HT-29 (cell line): Measurements from ENCODE around the gene PRPH2. TPM values are rescaled to one million over a fixed set of nuclear protein-coding genes. Genes with fewer than 3 reads are reported as not detected.

ENCODE experiments used
- small RNA-seq: library from RNA; depleted of rRNA; stranded (forward); fragments of <200 nt; gene quantifications from one replicate; pipeline ENCODE3, GENCODE V24; 2014
- total RNA-seq: library from RNA; depleted of rRNA; stranded (reverse); fragments of >200 nt; shearing (Covaris generic); gene quantifications from 2 replicates; pipeline ENCODE4 v1.2.3, GENCODE V29; 2014; rRNA removed

Gene PRPH2
- total RNA-seq, 1 experiment from 2014 or later = not detected

Small RNA genes within 50 kb of the gene (small RNA-seq; reads per million reads assigned to genes)
- not detected for gene RNU6-890P

Other genes starting within 250 kb of the PRPH2 start
- 6.8 and 7.5 TPM in 2 replicates for gene UBR2, start 158.6 kb downstream of the PRPH2 start, total RNA-seq
- gene TBCC, start 23.5 kb upstream of the PRPH2 start, total RNA-seq = 34.5 and 38.7 TPM in 2 replicates
- gene BICRAL, start 59.5 kb upstream of the PRPH2 start, total RNA-seq = 3.6 and 3.9 TPM in 2 replicates
- gene RPL7L1, start 157.0 kb upstream of the PRPH2 start, total RNA-seq = 63.6 and 67.1 TPM in 2 replicates
- gene PTCRA, start 193.5 kb upstream of the PRPH2 start, total RNA-seq = not detected in 2 replicates
- gene CNPY3, start 206.9 kb upstream of the PRPH2 start, total RNA-seq = 50.2 and 54.5 TPM in 2 replicates
- gene GNMT, start 238.2 kb upstream of the PRPH2 start, total RNA-seq = not detected in 2 replicates